HCEC 1CT (cell line): ENCODE results near the gene PDE4D.
"Not testable (repeated sequence)": the region's sequence is repeated elsewhere in the genome, so short reads cannot be mapped to it uniquely, and the experiment has no call there.

ENCODE experiments used
- DNase-seq: peaks from one replicate; pipeline ENCODE4 v3.0.0-alpha.2; 2017

The PDE4D gene

GRCh38 chr5:59767681-59768151, 125.8 kb downstream of the PDE4D start:
- DNase-seq, result no peak

- no peak for DNase-seq
Observed at GRCh38 chr5:59767211-59767605, 126.3 kb downstream of the PDE4D start.

GRCh38 chr5:59766427-59767210, 126.9 kb downstream of the PDE4D start:
- peak; percentile 17 for DNase-seq

GRCh38 chr5:59765446-59765845, 128.1 kb downstream of the PDE4D start:
- DNase-seq, result no peak

GRCh38 chr5:59764361-59764760, 129.2 kb downstream of the PDE4D start:
- no peak for DNase-seq

- peak; percentile 10 for DNase-seq
Observed at GRCh38 chr5:59763541-59763940, 130.0 kb downstream of the PDE4D start.

GRCh38 chr5:59762232-59762631, 131.3 kb downstream of the PDE4D start:
- DNase-seq, result not testable (repeated sequence)

GRCh38 chr5:59760785-59761348, 132.7 kb downstream of the PDE4D start:
- DNase-seq, result peak; percentile 84

GRCh38 chr5:59759600-59760351, 133.8 kb downstream of the PDE4D start:
- peak; percentile 58 for DNase-seq

- DNase-seq, result no peak
Observed at GRCh38 chr5:59758566-59758965, 135.0 kb downstream of the PDE4D start.

- peak; percentile 48 for DNase-seq
Observed at GRCh38 chr5:59757442-59757841, 136.1 kb downstream of the PDE4D start.

- DNase-seq, result peak; percentile 52
Observed at GRCh38 chr5:59756373-59757035, 137.0 kb downstream of the PDE4D start.

- DNase-seq, result no peak
Observed at GRCh38 chr5:59755476-59755875, 138.1 kb downstream of the PDE4D start.

GRCh38 chr5:59753599-59753998, 139.9 kb downstream of the PDE4D start:
- no peak for DNase-seq

- peak; percentile 27 for DNase-seq
Observed at GRCh38 chr5:59749782-59750520, 143.6 kb downstream of the PDE4D start.

GRCh38 chr5:59748036-59748663, 145.4 kb downstream of the PDE4D start:
- not testable (repeated sequence) for DNase-seq

- peak; percentile 88 for DNase-seq
Observed at GRCh38 chr5:59746241-59746765, 147.2 kb downstream of the PDE4D start.

- peak; percentile 92 for DNase-seq
Observed at GRCh38 chr5:59745415-59745863, 148.1 kb downstream of the PDE4D start.

- DNase-seq, result peak; percentile 87
Observed at GRCh38 chr5:59744531-59744992, 149.0 kb downstream of the PDE4D start.

GRCh38 chr5:59741599-59741998, 151.9 kb downstream of the PDE4D start:
- no peak for DNase-seq

- DNase-seq, result no peak
Observed at GRCh38 chr5:59738024-59738423, 155.5 kb downstream of the PDE4D start.
